ENCODE results near the gene WWOX. TPM values are rescaled to one million over a fixed set of nuclear protein-coding genes. Genes with fewer than 3 reads are reported as not detected.

Gene WWOX
- total RNA-seq, 6 experiments from 2014 or later, result 13.0 to 24.3 (median 16.5) TPM

- Histone ChIP-seq H3K4me1 (no peaks in the 10 kb centered on the region), H3K27me3 (no peaks in the 10 kb centered on the region), H3K9me3 (no peaks in the 10 kb centered on the region), H3K36me3 (no peaks in the 10 kb centered on the region), H3K27ac (no peak overlapping the region), H3K4me3 (no peak overlapping the region)
- DNase-seq (no peak), ATAC-seq (no peak)
- 94% methylated on average over 4 of the region's 4 CpGs for WGBS (ENCODE audit: insufficient coverage, low coverage, low lambda C conversion rate, missing lambda C conversion rate)
- no peak for TF ChIP-seq POLR2A (IDR thresholded peaks at IDR 0.05)
- no peak for TF ChIP-seq CTCF (IDR thresholded peaks at IDR 0.05)
- intact Hi-C loops (cut with DNase I), result no loop called here
Observed at GRCh38 chr16:78638371-78638770, 538.9 kb downstream of the WWOX start.

- WGBS (ENCODE audit: insufficient coverage, low coverage, low lambda C conversion rate, missing lambda C conversion rate), result 80% methylated on average over 3 of the region's 3 CpGs
- TF ChIP-seq POLR2A (IDR thresholded peaks at IDR 0.05) (no peak), CTCF (IDR thresholded peaks at IDR 0.05) (no peak)
Observed at GRCh38 chr16:78639775-78640174, 540.3 kb downstream of the WWOX start.

GRCh38 chr16:78640886-78641285 lies 541.4 kb downstream of the WWOX start:
- H3K9me3 ChIP-seq, result no peaks in the 10 kb centered on the region
- H3K4me3 ChIP-seq, result no peak overlapping the region
- TF ChIP-seq CTCF (IDR thresholded peaks at IDR 0.05), result no peak
- no peak for TF ChIP-seq POLR2A (IDR thresholded peaks at IDR 0.05)
- ATAC-seq, result no peak
- no peak overlapping the region for H3K27ac ChIP-seq
- intact Hi-C loops (cut with DNase I), result no loop called here
- no peaks in the 10 kb centered on the region for H3K27me3 ChIP-seq
- 50% methylated on average over 3 of the region's 6 CpGs for WGBS (ENCODE audit: insufficient coverage, low coverage, low lambda C conversion rate, missing lambda C conversion rate)
- DNase-seq, result no peak
- H3K36me3 ChIP-seq, result no peaks in the 10 kb centered on the region
- H3K4me1 ChIP-seq, result no peaks in the 10 kb centered on the region

More at GRCh38 chr16:78639775-78640174, 540.3 kb downstream of the WWOX start:
- no peaks in the 10 kb centered on the region for H3K27me3 ChIP-seq
- no peak for DNase-seq
- H3K4me1 ChIP-seq, result no peaks in the 10 kb centered on the region
- ATAC-seq, result no peak
- H3K9me3 ChIP-seq, result no peaks in the 10 kb centered on the region
- no peak overlapping the region for H3K4me3 ChIP-seq
- H3K27ac ChIP-seq, result no peak overlapping the region
- no peaks in the 10 kb centered on the region for H3K36me3 ChIP-seq
- intact Hi-C loops (cut with DNase I), result no loop called here

- WGBS (ENCODE audit: insufficient coverage, low coverage, low lambda C conversion rate, missing lambda C conversion rate), result 63% methylated on average over 8 of the region's 8 CpGs
- H3K4me1 ChIP-seq, result no peaks in the 10 kb centered on the region
- H3K36me3 ChIP-seq, result no peaks in the 10 kb centered on the region
- H3K4me3 ChIP-seq, result no peak overlapping the region
- no peak for ATAC-seq
- H3K9me3 ChIP-seq, result no peaks in the 10 kb centered on the region
- intact Hi-C loops (cut with DNase I), result no loop called here
- no peak overlapping the region for H3K27ac ChIP-seq
- no peak for TF ChIP-seq POLR2A (IDR thresholded peaks at IDR 0.05)
- TF ChIP-seq CTCF (IDR thresholded peaks at IDR 0.05), result no peak
- H3K27me3 ChIP-seq, result no peaks in the 10 kb centered on the region
- DNase-seq, result no peak
Observed at GRCh38 chr16:78641433-78641832, 542.0 kb downstream of the WWOX start.

Data from right lobe of liver (tissue), 6 donors.